ENCODE measurements around the gene HSBP1. TPM values are rescaled to one million over a fixed set of nuclear protein-coding genes. Genes with fewer than 3 reads are reported as not detected.

Gene HSBP1
- total RNA-seq, 1 donor, result 18.8 TPM

GRCh38 chr16:83794860-83795554 is 12.8 kb upstream of the HSBP1 start:
- H3K27me3 ChIP-seq (ENCODE audit: insufficient read depth, low read length), result no peaks in the 10 kb centered on the region
- no peaks in the 10 kb centered on the region for H3K36me3 ChIP-seq (ENCODE audit: insufficient read depth, low read length)
- no peak overlapping the region for H3K27ac ChIP-seq (ENCODE audit: low read depth, low read length)
- H3K79me2 ChIP-seq (ENCODE audit: insufficient read depth, low read length), result no peaks in the 10 kb centered on the region
- no peak for DNase-seq (ENCODE audit: insufficient read length, low spot score, missing footprints)
- no peak overlapping the region for H2AFZ ChIP-seq (ENCODE audit: low read length)
- TF ChIP-seq CTCF (IDR thresholded peaks at IDR 0.05; ENCODE audit: extremely low read depth, low read depth, low read length), result no peak
- no peak overlapping the region for H3K4me3 ChIP-seq (ENCODE audit: insufficient read depth, low read length)
- H4K20me1 ChIP-seq (ENCODE audit: insufficient read depth, low read length), result no peaks in the 10 kb centered on the region
- no peak overlapping the region for H3K4me2 ChIP-seq (ENCODE audit: insufficient read depth, low read length)
- H3K9me3 ChIP-seq (ENCODE audit: low read depth, low read length), result peaks cover 2% of the 10 kb centered on the region
- H3K4me1 ChIP-seq (ENCODE audit: insufficient read depth, low read length), result no peaks in the 10 kb centered on the region

GRCh38 chr16:83797013-83797412 is 10.8 kb upstream of the HSBP1 start:
- H3K9me3 ChIP-seq (ENCODE audit: low read depth, low read length), result peaks cover 2% of the 10 kb centered on the region
- no peak overlapping the region for H3K27ac ChIP-seq (ENCODE audit: low read depth, low read length)
- DNase-seq (ENCODE audit: insufficient read length, low spot score, missing footprints), result no peak
- no peaks in the 10 kb centered on the region for H3K36me3 ChIP-seq (ENCODE audit: insufficient read depth, low read length)
- H2AFZ ChIP-seq (ENCODE audit: low read length), result no peak overlapping the region
- no peak for TF ChIP-seq CTCF (IDR thresholded peaks at IDR 0.05; ENCODE audit: extremely low read depth, low read depth, low read length)
- no peaks in the 10 kb centered on the region for H4K20me1 ChIP-seq (ENCODE audit: insufficient read depth, low read length)
- H3K79me2 ChIP-seq (ENCODE audit: insufficient read depth, low read length), result no peaks in the 10 kb centered on the region
- H3K27me3 ChIP-seq (ENCODE audit: insufficient read depth, low read length), result peaks cover 1% of the 10 kb centered on the region
- no peak overlapping the region for H3K4me3 ChIP-seq (ENCODE audit: insufficient read depth, low read length)
- peaks cover 1% of the 10 kb centered on the region for H3K4me1 ChIP-seq (ENCODE audit: insufficient read depth, low read length)
- no peak overlapping the region for H3K4me2 ChIP-seq (ENCODE audit: insufficient read depth, low read length)

- no peak for DNase-seq (ENCODE audit: insufficient read length, low spot score, missing footprints)
- Histone ChIP-seq H3K4me1 (ENCODE audit: insufficient read depth, low read length) (peaks cover 7% of the 10 kb centered on the region), H3K36me3 (ENCODE audit: insufficient read depth, low read length) (no peaks in the 10 kb centered on the region), H2AFZ (ENCODE audit: low read length) (no peak overlapping the region), H3K4me2 (ENCODE audit: insufficient read depth, low read length) (no peak overlapping the region), H3K79me2 (ENCODE audit: insufficient read depth, low read length) (no peaks in the 10 kb centered on the region), H4K20me1 (ENCODE audit: insufficient read depth, low read length) (no peaks in the 10 kb centered on the region), H3K9me3 (ENCODE audit: low read depth, low read length) (no peaks in the 10 kb centered on the region), H3K27ac (ENCODE audit: low read depth, low read length) (no peak overlapping the region), H3K4me3 (ENCODE audit: insufficient read depth, low read length) (no peak overlapping the region), H3K27me3 (ENCODE audit: insufficient read depth, low read length) (peaks cover 5% of the 10 kb centered on the region)
- TF ChIP-seq CTCF (IDR thresholded peaks at IDR 0.05; ENCODE audit: extremely low read depth, low read depth, low read length), result no peak
These were observed 8.4 kb upstream of the HSBP1 start for GRCh38 chr16:83799336-83799735.

- H3K4me1 ChIP-seq (ENCODE audit: insufficient read depth, low read length), result peaks cover 7% of the 10 kb centered on the region
- peak overlapping the region; percentile 62 for H3K4me3 ChIP-seq (ENCODE audit: insufficient read depth, low read length)
- no peaks in the 10 kb centered on the region for H3K36me3 ChIP-seq (ENCODE audit: insufficient read depth, low read length)
- H2AFZ ChIP-seq (ENCODE audit: low read length), result peak overlapping the region; percentile 70
- no peaks in the 10 kb centered on the region for H3K9me3 ChIP-seq (ENCODE audit: low read depth, low read length)
- H3K27ac ChIP-seq (ENCODE audit: low read depth, low read length), result no peak overlapping the region
- H3K27me3 ChIP-seq (ENCODE audit: insufficient read depth, low read length), result peaks cover 5% of the 10 kb centered on the region
- no peaks in the 10 kb centered on the region for H4K20me1 ChIP-seq (ENCODE audit: insufficient read depth, low read length)
- no peak for TF ChIP-seq CTCF (IDR thresholded peaks at IDR 0.05; ENCODE audit: extremely low read depth, low read depth, low read length)
- H3K79me2 ChIP-seq (ENCODE audit: insufficient read depth, low read length), result no peaks in the 10 kb centered on the region
- peak overlapping the region; percentile 82 for H3K4me2 ChIP-seq (ENCODE audit: insufficient read depth, low read length)
- no peak for DNase-seq (ENCODE audit: insufficient read length, low spot score, missing footprints)
These were observed 5.6 kb upstream of the HSBP1 start for GRCh38 chr16:83802135-83802534.
